ENCODE data around the gene NRL. TPM values are rescaled to one million over a fixed set of nuclear protein-coding genes. Genes with fewer than 3 reads are reported as not detected.

Gene NRL
- total RNA-seq, 1 donor from 2014 or later, result 1.2 TPM

- DNase-seq (ENCODE audit: low read depth), result no peak
- no peak for TF ChIP-seq CTCF (conservative IDR thresholded peaks at IDR 0.05; ENCODE audit: low read depth, low read length)
Observed at GRCh38 chr14:24071144-24071697, 43.5 kb downstream of the NRL start, which contains the start of gene CPNE6. Gene CPNE6 (plus strand): TSS chr14:24071562. CDS start chr14:24072937, 1,375 bp downstream.

GRCh38 chr14:24070285-24071143 is 44.2 kb downstream of the NRL start:
- TF ChIP-seq CTCF (conservative IDR thresholded peaks at IDR 0.05; ENCODE audit: low read depth, low read length), result no peak
- no peak overlapping the region for H3K4me3 ChIP-seq (ENCODE audit: low read depth, low read length)
- no peak for DNase-seq (ENCODE audit: low read depth)

More at GRCh38 chr14:24071144-24071697, 43.5 kb downstream of the NRL start, which contains the start of gene CPNE6:
- no peak within 1 kb of the TSS for H3K4me3 ChIP-seq (ENCODE audit: low read depth, low read length)

- TF ChIP-seq CTCF (conservative IDR thresholded peaks at IDR 0.05; ENCODE audit: low read depth, low read length), result no peak
- H3K4me3 ChIP-seq (ENCODE audit: low read depth, low read length), result no peak overlapping the region
- DNase-seq (ENCODE audit: low read depth), result no peak
Observed at GRCh38 chr14:24069411-24069735, 45.4 kb downstream of the NRL start.

GRCh38 chr14:24068711-24069410 is 45.9 kb downstream of the NRL start:
- no peak for TF ChIP-seq CTCF (conservative IDR thresholded peaks at IDR 0.05; ENCODE audit: low read depth, low read length)
- H3K4me3 ChIP-seq (ENCODE audit: low read depth, low read length), result no peak overlapping the region
- no peak for DNase-seq (ENCODE audit: low read depth)

GRCh38 chr14:24067133-24068082 is 47.3 kb downstream of the NRL start:
- no peak overlapping the region for H3K4me3 ChIP-seq (ENCODE audit: low read depth, low read length)
- DNase-seq (ENCODE audit: low read depth), result no peak
- no peak for TF ChIP-seq CTCF (conservative IDR thresholded peaks at IDR 0.05; ENCODE audit: low read depth, low read length)

- no peak overlapping the region for H3K4me3 ChIP-seq (ENCODE audit: low read depth, low read length)
- no peak for DNase-seq (ENCODE audit: low read depth)
- no peak for TF ChIP-seq CTCF (conservative IDR thresholded peaks at IDR 0.05; ENCODE audit: low read depth, low read length)
Observed at GRCh38 chr14:24066496-24067132, 48.1 kb downstream of the NRL start.
